Lower lobe of right lung (tissue), 2 donors: ENCODE data around the gene PHEX. TPM values are rescaled to one million over a fixed set of nuclear protein-coding genes. Genes with fewer than 3 reads are reported as not detected.

ENCODE experiments used
- ATAC-seq, 2 donors: fragments of 200-7000 bp; cut with Tn5 transposase; one replicate each; pipeline ENCODE4 v1.9.1; 2020 to 2022; ENCODE audit warnings: mild to moderate bottlenecking in 2 of 2, moderate library complexity in 2 of 2
- DNase-seq: peaks from one replicate; pipeline ENCODE4 v3.0.0-alpha.2; 2020
- H3K27ac ChIP-seq: fragments of 200-600 bp; one replicate; pipeline ENCODE4 v1.8.0; 2022
- H3K27me3 ChIP-seq: fragments of 200-600 bp; one replicate; pipeline ENCODE4 v1.8.0; 2022; ENCODE audit warnings: low read depth
- H3K36me3 ChIP-seq: fragments of 200-600 bp; one replicate; pipeline ENCODE4 v1.8.0; 2022; ENCODE audit warnings: mild to moderate bottlenecking
- H3K4me1 ChIP-seq: fragments of 200-600 bp; one replicate; pipeline ENCODE4 v1.8.0; 2022
- H3K4me3 ChIP-seq: fragments of 200-600 bp; one replicate; pipeline ENCODE4 v1.8.0; 2022; ENCODE audit warnings: mild to moderate bottlenecking
- H3K9me3 ChIP-seq: fragments of 200-600 bp; one replicate; pipeline ENCODE4 v1.8.0; 2022
- CTCF ChIP-seq: fragments of 200-600 bp; IDR thresholded peaks from one replicate; pipeline ENCODE4 v1.8.0; 2022; ENCODE audit warnings: antibody characterized with exemption, mild to moderate bottlenecking
- intact Hi-C: fragments of 100-400 bp; cut with DNase I; formaldehyde crosslinking; loops from one replicate; pipeline ENCODE4 v1.11.0; 2022
- total RNA-seq: library from RNA; stranded (reverse); fragmentation: NEBNext Ultra II Directional; extraction: Animal tissue kit (Norgen Biotek cat#: 25700); gene quantifications from one replicate; pipeline ENCODE4 v1.2.1, GENCODE V29; 2021
- donor health status: DM: no; HTN: yes; CAD: no; lungs with severe emphysema.

Gene PHEX
- total RNA-seq, 1 donor from 2014 or later, result 2.7 TPM

- H3K36me3 ChIP-seq, result no peaks in the 10 kb centered on the region
- TF ChIP-seq CTCF, result no peak
- no peak overlapping the region for H3K27ac ChIP-seq
- no peaks in the 10 kb centered on the region for H3K4me1 ChIP-seq
- ATAC-seq (no peak), DNase-seq (no peak)
- no peaks in the 10 kb centered on the region for H3K27me3 ChIP-seq
- H3K9me3 ChIP-seq, result no peaks in the 10 kb centered on the region
- intact Hi-C loops, result no loop called here
- no peak overlapping the region for H3K4me3 ChIP-seq
These were observed 205.4 kb downstream of the PHEX start for GRCh38 chrX:22237479-22237878.

- TF ChIP-seq CTCF, result no peak
- Histone ChIP-seq H3K4me1 (no peaks in the 10 kb centered on the region), H3K27me3 (no peaks in the 10 kb centered on the region), H3K9me3 (no peaks in the 10 kb centered on the region), H3K4me3 (no peak overlapping the region), H3K36me3 (no peaks in the 10 kb centered on the region), H3K27ac (no peak overlapping the region)
- DNase-seq (no peak), ATAC-seq (no peak)
- intact Hi-C loops, result no loop called here
These were observed 214.5 kb downstream of the PHEX start for GRCh38 chrX:22246620-22247019.

GRCh38 chrX:22247169-22247568 lies 215.0 kb downstream of the PHEX start:
- no peak for TF ChIP-seq CTCF
- ATAC-seq, result no peak
- H3K27ac ChIP-seq, result no peak overlapping the region
- intact Hi-C loops, result no loop called here
- no peaks in the 10 kb centered on the region for H3K27me3 ChIP-seq
- no peaks in the 10 kb centered on the region for H3K4me1 ChIP-seq
- H3K36me3 ChIP-seq, result no peaks in the 10 kb centered on the region
- no peaks in the 10 kb centered on the region for H3K9me3 ChIP-seq
- DNase-seq, result no peak
- H3K4me3 ChIP-seq, result no peak overlapping the region

GRCh38 chrX:22248401-22248800 lies 216.3 kb downstream of the PHEX start:
- ATAC-seq, result no peak
- Histone ChIP-seq H3K36me3 (no peaks in the 10 kb centered on the region), H3K27me3 (no peaks in the 10 kb centered on the region), H3K9me3 (no peaks in the 10 kb centered on the region), H3K4me1 (no peaks in the 10 kb centered on the region), H3K27ac (no peak overlapping the region), H3K4me3 (no peak overlapping the region)
- no peak for DNase-seq
- TF ChIP-seq CTCF, result no peak
- intact Hi-C loops, result no loop called here

- ATAC-seq, result no peak
- Histone ChIP-seq H3K36me3 (no peaks in the 10 kb centered on the region), H3K27me3 (no peaks in the 10 kb centered on the region), H3K27ac (no peak overlapping the region), H3K4me1 (no peaks in the 10 kb centered on the region), H3K4me3 (no peak overlapping the region), H3K9me3 (no peaks in the 10 kb centered on the region)
- TF ChIP-seq CTCF, result no peak
- no peak for DNase-seq
- intact Hi-C loops, result no loop called here
These were observed 217.2 kb downstream of the PHEX start for GRCh38 chrX:22249371-22249770.

GRCh38 chrX:22268706-22269105 lies 236.6 kb downstream of the PHEX start:
- intact Hi-C loops, result no loop called here
- no peak for DNase-seq
- no peaks in the 10 kb centered on the region for H3K36me3 ChIP-seq
- no peaks in the 10 kb centered on the region for H3K9me3 ChIP-seq
- H3K27ac ChIP-seq, result no peak overlapping the region
- H3K4me1 ChIP-seq, result no peaks in the 10 kb centered on the region
- no peak for ATAC-seq
- no peak for TF ChIP-seq CTCF
- no peaks in the 10 kb centered on the region for H3K27me3 ChIP-seq
- no peak overlapping the region for H3K4me3 ChIP-seq
